Endodermal cell (in vitro differentiated cells): ENCODE measurements around the gene ACE. TPM values are rescaled to one million over a fixed set of nuclear protein-coding genes. Genes with fewer than 3 reads are reported as not detected.

ENCODE experiments used
- DNase-seq: peaks from one replicate; pipeline ENCODE4 v3.0.0-alpha.2; 2017
- H3K27ac ChIP-seq: 2 replicates; pipeline ENCODE4 v1.5.1; 2013; ENCODE audit warnings: mild to moderate bottlenecking, low read depth, low read length, moderate library complexity
- H3K27me3 ChIP-seq: 2 replicates; pipeline ENCODE4 v1.6.1; 2013; ENCODE audit warnings: mild to moderate bottlenecking, low read length, moderate library complexity; ENCODE audit not compliant: insufficient read depth, control insufficient read depth, poor library complexity, severe bottlenecking
- H3K36me3 ChIP-seq: 2 replicates; pipeline ENCODE4 v1.7.0; 2013; ENCODE audit warnings: mild to moderate bottlenecking, low read length, moderate library complexity; ENCODE audit not compliant: control insufficient read depth, insufficient read depth
- H3K4me1 ChIP-seq: one replicate; pipeline ENCODE4 v1.7.0; 2013; ENCODE audit warnings: low read length; ENCODE audit not compliant: control insufficient read depth, insufficient read depth
- H3K4me3 ChIP-seq: 2 replicates; pipeline ENCODE4 v1.5.1; 2013; ENCODE audit warnings: mild to moderate bottlenecking, low read length, moderate library complexity
- H3K9ac ChIP-seq: 2 replicates; pipeline ENCODE4 v1.6.1; 2013; ENCODE audit warnings: mild to moderate bottlenecking, low read length, moderate library complexity; ENCODE audit not compliant: poor library complexity, severe bottlenecking; ENCODE audit errors: extremely low read depth
- H3K9me3 ChIP-seq: 2 replicates; pipeline ENCODE4 v1.6.1; 2013; ENCODE audit warnings: mild to moderate bottlenecking, low read length, moderate library complexity; ENCODE audit not compliant: control insufficient read depth
- H3K27ac Mint-ChIP-seq: 2 replicates; pipeline ENCODE4 v1.8.0; 2020; ENCODE audit warnings: mixed read lengths
- H3K27me3 Mint-ChIP-seq: 2 replicates; pipeline ENCODE4 v1.8.0; 2021; ENCODE audit warnings: mild to moderate bottlenecking, mixed read lengths; ENCODE audit not compliant: insufficient read depth
- H3K36me3 Mint-ChIP-seq: 2 replicates; pipeline ENCODE4 v1.8.0; 2020; ENCODE audit warnings: low read depth, mixed read lengths
- H3K4me1 Mint-ChIP-seq: 2 replicates; pipeline ENCODE4 v1.8.0; 2020; ENCODE audit warnings: mixed read lengths
- H3K4me3 Mint-ChIP-seq: 2 replicates; pipeline ENCODE4 v1.8.0; 2020; ENCODE audit warnings: mild to moderate bottlenecking, moderate library complexity, mixed read lengths
- H3K9me3 Mint-ChIP-seq: 2 replicates; pipeline ENCODE4 v1.8.0; 2020; ENCODE audit warnings: mild to moderate bottlenecking, mixed read lengths
- WGBS, 2 experiments: methylation state at CpG; one replicate each; pipeline versions ENCODE4 v1.1.5 to v1.1.7; 2013; ENCODE audit warnings: missing lambda C conversion rate in 2 of 2, mixed read lengths in 1 of 2; ENCODE audit not compliant: insufficient coverage in 1 of 2, insufficient read length in 1 of 2; 5-methylcytosine and 5-hydroxymethylcytosine counted together
- total RNA-seq, 2 donors: library from RNA; stranded (reverse); fragmentation: NEBNext Ultra II Directional in 1 of 2; extraction: Animal tissue kit (Norgen Biotek cat#: 25700) in 1 of 2; gene quantifications; 2 replicates in 1 of 2; 3 replicates in 1 of 2; pipeline ENCODE4 v1.2.1, GENCODE V29; 2021
- TF ChIP-seq, protein P1 (sequence below): fragments of 200-600 bp; sonication (generic); conservative IDR thresholded peaks from 2 replicates; pipeline ENCODE4 v1.5.0; 2021; ENCODE audit warnings: antibody characterized with exemption, mild to moderate bottlenecking

ACE gene
- total RNA-seq, 2 donors from 2014 or later = 4.6 to 12.5 TPM

DNA sequence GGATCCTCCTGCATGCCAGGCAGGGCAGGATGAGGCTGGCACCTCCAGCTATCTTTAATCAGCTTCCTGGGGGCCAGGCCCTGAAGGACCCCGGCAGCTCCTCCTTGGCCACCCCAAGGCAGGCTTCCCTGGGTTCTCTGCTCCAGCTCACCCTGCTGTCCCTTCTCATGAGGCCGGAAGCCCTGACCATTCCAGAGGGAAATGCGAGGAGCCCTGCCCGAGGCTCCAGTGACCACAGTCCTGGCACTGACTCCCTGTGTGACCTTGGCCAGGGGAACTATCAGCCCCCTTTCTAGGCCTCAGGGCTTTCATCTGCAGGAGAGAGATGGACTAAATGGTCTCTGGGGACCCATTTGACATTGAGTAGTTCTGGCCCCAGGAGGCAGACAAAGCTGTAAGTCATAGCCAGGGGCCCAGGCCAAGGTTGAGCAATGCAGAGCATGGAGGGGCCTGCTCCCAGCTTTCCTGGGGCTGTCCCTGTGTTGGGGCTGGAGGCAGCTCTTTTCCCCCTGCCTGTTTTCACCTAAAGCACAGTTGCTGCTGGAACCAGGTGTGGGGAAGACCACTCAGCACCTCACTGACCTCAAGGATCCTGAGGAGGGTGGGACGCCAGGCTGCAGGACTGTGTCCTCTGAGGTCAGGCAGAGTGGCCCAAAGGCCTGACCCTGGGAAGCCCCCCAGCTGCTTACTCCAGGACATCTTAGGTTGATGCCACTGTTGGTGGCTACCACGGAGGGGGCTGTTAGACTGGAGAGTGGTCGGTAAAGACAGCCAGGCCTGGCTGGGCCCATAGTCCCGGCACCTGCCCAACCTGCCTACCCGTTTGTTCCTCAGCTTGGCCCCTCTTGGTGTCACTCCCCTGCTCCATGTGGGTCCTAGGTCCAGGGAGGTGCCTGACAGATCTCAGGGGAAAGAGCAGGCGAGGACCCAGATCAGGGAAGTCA, 54.4 kb downstream of the ACE start:
- Mint-ChIP-seq H3K9me3 (no peaks in the 10 kb centered on the region), H3K27ac (no peak overlapping the region), H3K36me3 (no peaks in the 10 kb centered on the region), H3K4me1 (peaks cover 9% of the 10 kb centered on the region), H3K27me3 (peaks cover 1% of the 10 kb centered on the region), H3K4me3 (no peak overlapping the region)
- 91 to 92% methylated on average over 10 of the region's 10 CpGs for WGBS, 2 experiments
- H3K36me3 ChIP-seq = no peaks in the 10 kb centered on the region
- H3K27me3 ChIP-seq = no peaks in the 10 kb centered on the region
- no peak overlapping the region for H3K4me3 ChIP-seq
- TF ChIP-seq, protein P1, sequence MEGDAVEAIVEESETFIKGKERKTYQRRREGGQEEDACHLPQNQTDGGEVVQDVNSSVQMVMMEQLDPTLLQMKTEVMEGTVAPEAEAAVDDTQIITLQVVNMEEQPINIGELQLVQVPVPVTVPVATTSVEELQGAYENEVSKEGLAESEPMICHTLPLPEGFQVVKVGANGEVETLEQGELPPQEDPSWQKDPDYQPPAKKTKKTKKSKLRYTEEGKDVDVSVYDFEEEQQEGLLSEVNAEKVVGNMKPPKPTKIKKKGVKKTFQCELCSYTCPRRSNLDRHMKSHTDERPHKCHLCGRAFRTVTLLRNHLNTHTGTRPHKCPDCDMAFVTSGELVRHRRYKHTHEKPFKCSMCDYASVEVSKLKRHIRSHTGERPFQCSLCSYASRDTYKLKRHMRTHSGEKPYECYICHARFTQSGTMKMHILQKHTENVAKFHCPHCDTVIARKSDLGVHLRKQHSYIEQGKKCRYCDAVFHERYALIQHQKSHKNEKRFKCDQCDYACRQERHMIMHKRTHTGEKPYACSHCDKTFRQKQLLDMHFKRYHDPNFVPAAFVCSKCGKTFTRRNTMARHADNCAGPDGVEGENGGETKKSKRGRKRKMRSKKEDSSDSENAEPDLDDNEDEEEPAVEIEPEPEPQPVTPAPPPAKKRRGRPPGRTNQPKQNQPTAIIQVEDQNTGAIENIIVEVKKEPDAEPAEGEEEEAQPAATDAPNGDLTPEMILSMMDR = no peak
- H3K9me3 ChIP-seq = no peaks in the 10 kb centered on the region
- no peak for DNase-seq
- peaks cover 4% of the 10 kb centered on the region for H3K4me1 ChIP-seq
- H3K27ac ChIP-seq = no peak overlapping the region
- no peak overlapping the region for H3K9ac ChIP-seq

- Mint-ChIP-seq H3K4me1 (peaks cover 9% of the 10 kb centered on the region), H3K36me3 (no peaks in the 10 kb centered on the region), H3K4me3 (no peak overlapping the region), H3K27me3 (peaks cover 16% of the 10 kb centered on the region), H3K9me3 (no peaks in the 10 kb centered on the region), H3K27ac (no peak overlapping the region)
- Histone ChIP-seq H3K36me3 (no peaks in the 10 kb centered on the region), H3K4me1 (peaks cover 4% of the 10 kb centered on the region), H3K27ac (no peak overlapping the region), H3K27me3 (peaks cover 16% of the 10 kb centered on the region), H3K4me3 (no peak overlapping the region), H3K9ac (no peak overlapping the region), H3K9me3 (no peaks in the 10 kb centered on the region)
- no peak for DNase-seq
- 89 to 96% methylated on average over 13 to 20 of the region's 20 CpGs for WGBS, 2 experiments
- TF ChIP-seq, protein P1 = no peak
Observed at GRCh38 chr17:63533433-63534077, 56.7 kb downstream of the ACE start.

DNA sequence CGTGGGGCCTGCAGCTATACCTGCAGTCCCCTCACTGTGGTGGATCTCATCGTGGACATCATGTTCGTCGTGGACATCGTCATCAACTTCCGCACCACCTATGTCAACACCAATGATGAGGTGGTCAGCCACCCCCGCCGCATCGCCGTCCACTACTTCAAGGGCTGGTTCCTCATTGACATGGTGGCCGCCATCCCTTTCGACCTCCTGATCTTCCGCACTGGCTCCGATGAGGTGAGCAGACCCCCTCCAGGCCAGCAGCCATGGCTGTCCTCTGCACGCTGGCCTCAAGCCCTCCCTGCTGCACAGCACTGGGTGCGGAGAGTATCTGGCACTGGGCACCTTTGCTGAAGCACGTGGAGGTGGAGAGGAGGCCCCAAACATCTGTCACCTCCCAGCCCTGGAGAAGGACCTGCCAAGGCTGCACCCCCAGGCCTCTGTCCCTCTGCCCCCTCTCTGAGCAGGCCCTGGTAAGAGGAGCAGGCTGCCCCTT, 57.3 kb downstream of the ACE start:
- Histone ChIP-seq H3K4me1 (peaks cover 4% of the 10 kb centered on the region), H3K27me3 (peaks cover 22% of the 10 kb centered on the region), H3K4me3 (no peak overlapping the region), H3K9me3 (no peaks in the 10 kb centered on the region), H3K9ac (no peak overlapping the region), H3K36me3 (no peaks in the 10 kb centered on the region), H3K27ac (no peak overlapping the region)
- peaks cover 22% of the 10 kb centered on the region for H3K27me3 Mint-ChIP-seq
- peaks cover 9% of the 10 kb centered on the region for H3K4me1 Mint-ChIP-seq
- DNase-seq = no peak
- H3K27ac Mint-ChIP-seq = no peak overlapping the region
- TF ChIP-seq, protein P1 = no peak
- WGBS, 2 experiments = 94 to 95% methylated on average over 12 to 17 of the region's 17 CpGs
- H3K4me3 Mint-ChIP-seq = no peak overlapping the region
- H3K36me3 Mint-ChIP-seq = no peaks in the 10 kb centered on the region
- H3K9me3 Mint-ChIP-seq = no peaks in the 10 kb centered on the region
